Type B pancreatic cell (in vitro differentiated cells): ENCODE results near the gene AKAP13. TPM values are rescaled to one million over a fixed set of nuclear protein-coding genes. Genes with fewer than 3 reads are reported as not detected.

ENCODE experiments used
- DNase-seq: peaks from one replicate; pipeline ENCODE4 v3.0.0; 2021; ENCODE audit warnings: mixed read lengths; ENCODE audit not compliant: unreplicated experiment; ENCODE audit errors: extremely low spot score
- H3K27ac Mint-ChIP-seq: 2 replicates; pipeline ENCODE4 v1.8.0; 2021; ENCODE audit warnings: mild to moderate bottlenecking, mixed read lengths
- H3K27me3 Mint-ChIP-seq: 2 replicates; pipeline ENCODE4 v1.8.0; 2021; ENCODE audit warnings: mixed read lengths
- H3K36me3 Mint-ChIP-seq: 2 replicates; pipeline ENCODE4 v1.8.0; 2021; ENCODE audit warnings: mixed read lengths
- H3K4me1 Mint-ChIP-seq: one replicate; pipeline ENCODE4 v1.8.0; 2021; ENCODE audit warnings: mixed read lengths; ENCODE audit not compliant: unreplicated experiment
- H3K4me3 Mint-ChIP-seq: 2 replicates; pipeline ENCODE4 v1.8.0; 2021; ENCODE audit warnings: mild to moderate bottlenecking, mixed read lengths
- H3K9me3 Mint-ChIP-seq: 2 replicates; pipeline ENCODE4 v1.8.0; 2021; ENCODE audit warnings: mixed read lengths
- CTCF ChIP-seq: fragments of 200-600 bp; sonication (generic); conservative IDR thresholded peaks from 2 replicates; pipeline ENCODE4 v1.5.0; 2021; ENCODE audit warnings: antibody characterized with exemption, mild to moderate bottlenecking
- total RNA-seq: library from RNA; stranded (reverse); gene quantifications from 2 replicates; pipeline ENCODE4 v1.2.1, GENCODE V29; 2021; ENCODE audit warnings: low replicate concordance

AKAP13 gene
- total RNA-seq, 1 donor from 2014 or later = 75.7 TPM

- Mint-ChIP-seq H3K36me3 (no peaks in the 10 kb centered on the region), H3K4me3 (no peak overlapping the region), H3K4me1 (peaks cover 41% of the 10 kb centered on the region), H3K27ac (no peak overlapping the region), H3K9me3 (peaks cover 6% of the 10 kb centered on the region), H3K27me3 (no peaks in the 10 kb centered on the region)
- no peak for DNase-seq
- TF ChIP-seq CTCF = no peak
These were observed 84.1 kb downstream of the AKAP13 start for GRCh38 chr15:85464471-85464870.

GRCh38 chr15:85470563-85471271, 90.3 kb downstream of the AKAP13 start:
- Mint-ChIP-seq H3K36me3 (no peaks in the 10 kb centered on the region), H3K4me3 (no peak overlapping the region), H3K4me1 (peaks cover 46% of the 10 kb centered on the region), H3K27me3 (no peaks in the 10 kb centered on the region), H3K27ac (peak overlapping the region; percentile 6), H3K9me3 (peaks cover 6% of the 10 kb centered on the region)
- TF ChIP-seq CTCF = no peak
- no peak for DNase-seq

- Mint-ChIP-seq H3K9me3 (peaks cover 1% of the 10 kb centered on the region), H3K4me1 (peaks cover 47% of the 10 kb centered on the region), H3K36me3 (no peaks in the 10 kb centered on the region), H3K4me3 (no peak overlapping the region), H3K27me3 (no peaks in the 10 kb centered on the region), H3K27ac (no peak overlapping the region)
- no peak for TF ChIP-seq CTCF
- no peak for DNase-seq
These were observed 91.9 kb downstream of the AKAP13 start for GRCh38 chr15:85472349-85472748.

- TF ChIP-seq CTCF = no peak
- H3K9me3 Mint-ChIP-seq = no peaks in the 10 kb centered on the region
- no peaks in the 10 kb centered on the region for H3K27me3 Mint-ChIP-seq
- H3K4me1 Mint-ChIP-seq = peaks cover 50% of the 10 kb centered on the region
- H3K27ac Mint-ChIP-seq = peak overlapping the region; percentile 30
- no peak overlapping the region for H3K4me3 Mint-ChIP-seq
- no peak for DNase-seq
- peaks cover 5% of the 10 kb centered on the region for H3K36me3 Mint-ChIP-seq
These were observed 93.1 kb downstream of the AKAP13 start for GRCh38 chr15:85473455-85473854.

GRCh38 chr15:85474700-85475316, 94.4 kb downstream of the AKAP13 start:
- Mint-ChIP-seq H3K27me3 (no peaks in the 10 kb centered on the region), H3K27ac (no peak overlapping the region), H3K9me3 (no peaks in the 10 kb centered on the region), H3K36me3 (peaks cover 5% of the 10 kb centered on the region), H3K4me1 (peaks cover 58% of the 10 kb centered on the region), H3K4me3 (no peak overlapping the region)
- TF ChIP-seq CTCF = no peak
- DNase-seq = no peak
